Transverse colon (tissue), 4 donors: ENCODE measurements around the gene CCNJL. TPM values are rescaled to one million over a fixed set of nuclear protein-coding genes. Genes with fewer than 3 reads are reported as not detected.

Experiments
- DNase-seq: peaks from one replicate; pipeline ENCODE4 v3.0.0-alpha.2; 2019
- H3K27ac ChIP-seq, 4 donors: fragments of 200-600 bp; sonication (generic); 2 replicates each; pipeline ENCODE4 v1.5.1; 2016 to 2018; ENCODE audit warnings: inconsistent platforms in 4 of 4
- H3K27me3 ChIP-seq: fragments of 200-600 bp; sonication (generic); 2 replicates; pipeline ENCODE4 v1.5.1; 2017; ENCODE audit warnings: inconsistent platforms
- H3K36me3 ChIP-seq, 4 donors: fragments of 200-600 bp; sonication (generic); 2 replicates each; pipeline ENCODE4 v1.5.1; 2017 to 2019; ENCODE audit warnings: inconsistent platforms in 4 of 4
- H3K4me1 ChIP-seq, 4 donors: fragments of 200-600 bp; sonication (generic); 2 replicates each; pipeline ENCODE4 v1.5.1; 2017 to 2020; ENCODE audit warnings: inconsistent platforms in 4 of 4
- H3K4me3 ChIP-seq, 4 donors: fragments of 200-600 bp; sonication (generic); 1 replicate in 1 of 4; 2 replicates in 3 of 4; pipeline versions ENCODE4 v1.5.1 to v1.6.1; 2017 to 2019; ENCODE audit warnings: inconsistent platforms in 4 of 4
- H3K9me3 ChIP-seq, 2 donors: fragments of 200-600 bp; sonication (generic); 2 replicates each; pipeline ENCODE4 v1.5.1; 2017 to 2019; ENCODE audit warnings: inconsistent platforms in 2 of 2
- CTCF ChIP-seq, 5 experiments: fragments of 200-600 bp in 3 of 5; fragments of 450-650 bp in 2 of 5; sonication (generic) in 3 of 5; IDR thresholded peaks; 1 replicate in 2 of 5; 2 replicates in 3 of 5; pipeline ENCODE4 v1.5.1; 2016 to 2017; ENCODE audit warnings: antibody characterized with exemption in 5 of 5, inconsistent platforms in 3 of 5, mild to moderate bottlenecking in 2 of 5, moderate library complexity in 1 of 5
- EP300 ChIP-seq: sonication (generic); formaldehyde crosslinking; IDR thresholded peaks from one replicate; pipeline ENCODE4 v1.6.1; 2017; ENCODE audit warnings: antibody characterized with exemption, low read depth
- POLR2A ChIP-seq: fragments of 450-650 bp; IDR thresholded peaks from one replicate; pipeline ENCODE4 v1.6.1; 2016; ENCODE audit warnings: antibody characterized with exemption, mild to moderate bottlenecking, moderate library complexity
- POLR2AphosphoS5 ChIP-seq, 3 donors: sonication (generic); formaldehyde crosslinking; IDR thresholded peaks; one replicate each; pipeline ENCODE4 v1.6.1; 2016; ENCODE audit warnings: antibody characterized with exemption in 3 of 3
- WGBS, 2 donors: methylation state at CpG; one replicate each; pipeline ENCODE4 v1.1.5; 2018; ENCODE audit warnings: low coverage in 1 of 2; 5-methylcytosine and 5-hydroxymethylcytosine counted together
- in situ Hi-C, 4 donors: fragments of 200-750 bp; cut with MboI; loops; one replicate each; pipeline versions ENCODE4 v1.15.0 to v1.15.1; 2017; ENCODE audit warnings: low sequenced_read_pairs in 3 of 4, low pct_ligation_motif_present in 1 of 4, low pct_unique_long_range_greater_than_20kb in 1 of 4
- intact Hi-C: fragments of 100-400 bp; cut with DNase I; formaldehyde crosslinking; loops from one replicate; pipeline ENCODE4 v1.15.1; 2023; ENCODE audit warnings: low total_unique reads
- total RNA-seq, 4 donors: library from RNA; depleted of rRNA; stranded (reverse); fragments of >200 nt; gene quantifications; one replicate each; pipeline ENCODE4 v1.1.0, GENCODE V29; 2016

The CCNJL gene
- total RNA-seq, 4 donors from 2014 or later: 23.9 to 37.6 (median 28.3) TPM

- H3K4me3 ChIP-seq: no peak within 1 kb of the TSS
- H3K9me3 ChIP-seq: no peaks in the 10 kb centered on the region
- in situ Hi-C loops: no loop called here
- TF ChIP-seq POLR2A (no peak), POLR2AphosphoS5 (IDR thresholded peaks at IDR 0.05) (no peak)
- H3K36me3 ChIP-seq: no peaks in the 10 kb centered on the region
- no peaks in the 10 kb centered on the region for H3K4me1 ChIP-seq
- intact Hi-C loops: no loop called here
- WGBS, 2 donors: 62 to 100% methylated on average over 1 to 7 of the region's 7 CpGs
- H3K27ac ChIP-seq: no peak within 1 kb of the TSS
- no peak for DNase-seq
- H3K27me3 ChIP-seq: no peaks in the 10 kb centered on the region
Observed at GRCh38 chr5:160229190-160229742, 83.1 kb downstream of the CCNJL start, which contains the start of gene FABP6. Gene FABP6, plus strand, starts transcription at chr5:160229506. Its CDS starts 52 bp downstream, at chr5:160229558.

GRCh38 chr5:160227012-160227411 lies 85.4 kb downstream of the CCNJL start:
- intact Hi-C loops: no loop called here
- no peak overlapping the region for H3K4me3 ChIP-seq
- TF ChIP-seq CTCF (IDR thresholded peaks at IDR 0.05) (no peak), EP300 (no peak), POLR2A (no peak), POLR2AphosphoS5 (IDR thresholded peaks at IDR 0.05) (no peak)
- no peaks in the 10 kb centered on the region for H3K4me1 ChIP-seq
- no peaks in the 10 kb centered on the region for H3K9me3 ChIP-seq
- WGBS, 2 donors: 85% methylated on average over 2 of the region's 2 CpGs; no CpG with 5 or more reads in 1 of the 2 donors
- no peaks in the 10 kb centered on the region for H3K36me3 ChIP-seq
- no peak overlapping the region for H3K27ac ChIP-seq
- in situ Hi-C loops: no loop called here
- DNase-seq: no peak
- no peaks in the 10 kb centered on the region for H3K27me3 ChIP-seq

GRCh38 chr5:160221082-160221481 lies 91.3 kb downstream of the CCNJL start:
- TF ChIP-seq CTCF (IDR thresholded peaks at IDR 0.05) (no peak), POLR2A (no peak), EP300 (no peak), POLR2AphosphoS5 (IDR thresholded peaks at IDR 0.05) (no peak)
- Histone ChIP-seq H3K27ac (no peak overlapping the region), H3K4me1 (no peaks in the 10 kb centered on the region), H3K36me3 (no peaks in the 10 kb centered on the region), H3K9me3 (no peaks in the 10 kb centered on the region), H3K27me3 (no peaks in the 10 kb centered on the region), H3K4me3 (no peak overlapping the region)
- in situ Hi-C loops (no loop called here), intact Hi-C loops (no loop called here)
- no peak for DNase-seq
- 74 to 88% methylated on average over 3 of the region's 3 CpGs for WGBS, 2 donors

GRCh38 chr5:160219356-160219755 lies 93.0 kb downstream of the CCNJL start:
- no peak overlapping the region for H3K27ac ChIP-seq
- H3K27me3 ChIP-seq: no peaks in the 10 kb centered on the region
- in situ Hi-C loops (no loop called here), intact Hi-C loops (no loop called here)
- TF ChIP-seq POLR2AphosphoS5 (IDR thresholded peaks at IDR 0.05) (no peak), CTCF (IDR thresholded peaks at IDR 0.05) (no peak), POLR2A (no peak), EP300 (no peak)
- H3K36me3 ChIP-seq: no peaks in the 10 kb centered on the region
- no peak for DNase-seq
- H3K4me1 ChIP-seq: no peaks in the 10 kb centered on the region
- H3K9me3 ChIP-seq: no peaks in the 10 kb centered on the region
- no peak overlapping the region for H3K4me3 ChIP-seq
- 66 to 72% methylated on average over 3 to 4 of the region's 4 CpGs for WGBS, 2 donors

- in situ Hi-C loops (no loop called here), intact Hi-C loops (loop anchor here (5.0 kb wide), 1 partner anchor 674 kb away; no protein-coding TSS in a partner anchor)
- TF ChIP-seq POLR2A: no peak
- H3K27me3 ChIP-seq: no peaks in the 10 kb centered on the region
- no peaks in the 10 kb centered on the region for H3K9me3 ChIP-seq
- DNase-seq: no peak
- no peaks in the 10 kb centered on the region for H3K4me1 ChIP-seq
- no peak overlapping the region for H3K4me3 ChIP-seq
- no peak overlapping the region for H3K27ac ChIP-seq
- H3K36me3 ChIP-seq: no peaks in the 10 kb centered on the region
- WGBS, 2 donors: 73 to 84% methylated on average over 4 to 5 of the region's 5 CpGs
Observed at GRCh38 chr5:160213537-160213936, 98.8 kb downstream of the CCNJL start.
